CD14-positive monocyte (primary cell): ENCODE measurements around the gene R3HDM2. TPM values are rescaled to one million over a fixed set of nuclear protein-coding genes. Genes with fewer than 3 reads are reported as not detected.
A peak's percentile ranks its signal among the peaks of the same experiment; 100 is the strongest.

ENCODE experiments used
- DNase-seq, 3 donors: peaks; one replicate each; pipeline ENCODE4 v3.0.0-alpha.2; 2011 to 2022
- H2AFZ ChIP-seq: 2 replicates; pipeline ENCODE4 v1.6.0; 2012; ENCODE audit warnings: mild to moderate bottlenecking, low read depth, low read length, inconsistent platforms; ENCODE audit not compliant: insufficient read depth, poor library complexity, severe bottlenecking
- H3K27ac ChIP-seq, 2 donors: 1 replicate in 1 of 2; 2 replicates in 1 of 2; pipeline ENCODE4 v1.5.1; 2012 to 2013; ENCODE audit warnings: low read length in 2 of 2, control low read depth in 1 of 2, inconsistent platforms in 1 of 2, low read depth in 1 of 2, mild to moderate bottlenecking in 1 of 2
- H3K27me3 ChIP-seq, 2 donors: one replicate each; pipeline versions ENCODE4 v1.6.0 to v1.6.1; 2011 to 2013; ENCODE audit warnings: low read length in 2 of 2; ENCODE audit not compliant: control insufficient read depth in 2 of 2, insufficient read depth in 2 of 2
- H3K36me3 ChIP-seq, 2 donors: replicated peaks in 1 of 2; 1 replicate in 1 of 2; 2 replicates in 1 of 2; pipeline versions ENCODE4 v1.5.1 to v1.6.1; 2012 to 2013; ENCODE audit warnings: low read length in 2 of 2, control low read depth in 1 of 2, inconsistent platforms in 1 of 2, mild to moderate bottlenecking in 1 of 2; ENCODE audit not compliant: insufficient read depth in 2 of 2, control insufficient read depth in 1 of 2
- H3K4me1 ChIP-seq, 2 donors: 1 replicate in 1 of 2; 2 replicates in 1 of 2; pipeline versions ENCODE4 v1.5.1 to v1.6.1; 2012 to 2013; ENCODE audit warnings: low read length in 2 of 2, control low read depth in 1 of 2, inconsistent platforms in 1 of 2, mild to moderate bottlenecking in 1 of 2, moderate library complexity in 1 of 2; ENCODE audit not compliant: insufficient read depth in 2 of 2, control insufficient read depth in 1 of 2
- H3K4me2 ChIP-seq: replicated peaks from 2 replicates; pipeline ENCODE3; 2012; ENCODE audit warnings: low read length, moderate library complexity, mild to moderate bottlenecking; ENCODE audit not compliant: poor library complexity, severe bottlenecking; ENCODE audit errors: extremely low read depth
- H3K4me3 ChIP-seq, 3 experiments: fragments of 200-600 bp in 1 of 3; sonication (generic) in 1 of 3; replicated peaks in 1 of 3; 1 replicate in 2 of 3; 2 replicates in 1 of 3; pipeline ENCODE4 v1.5.1; 2011 to 2013; ENCODE audit warnings: low read length in 3 of 3, mild to moderate bottlenecking in 3 of 3, control low read depth in 2 of 3, low read depth in 2 of 3, inconsistent platforms in 1 of 3, moderate library complexity in 1 of 3
- H3K79me2 ChIP-seq: 2 replicates; pipeline ENCODE4 v1.6.0; 2012; ENCODE audit warnings: mild to moderate bottlenecking, control low read depth, inconsistent platforms, low read length, moderate library complexity; ENCODE audit not compliant: insufficient read depth
- H3K9ac ChIP-seq: 2 replicates; pipeline ENCODE4 v1.6.0; 2017; ENCODE audit warnings: low read length, mild to moderate bottlenecking; ENCODE audit not compliant: insufficient read depth, poor library complexity, severe bottlenecking
- H3K9me3 ChIP-seq, 2 donors: replicated peaks in 1 of 2; 1 replicate in 1 of 2; 2 replicates in 1 of 2; pipeline versions ENCODE4 v1.5.1 to v1.6.1; 2012 to 2013; ENCODE audit warnings: low read length in 2 of 2, control low read depth in 1 of 2; ENCODE audit not compliant: control insufficient read depth in 1 of 2, insufficient read depth in 1 of 2
- H4K20me1 ChIP-seq: 2 replicates; pipeline ENCODE4 v1.6.0; 2012; ENCODE audit warnings: mild to moderate bottlenecking, low read length, control low read depth, moderate library complexity; ENCODE audit not compliant: insufficient read depth
- H3K27ac Mint-ChIP-seq, 7 donors: one replicate each; pipeline ENCODE4 v1.8.0; 2020; ENCODE audit warnings: mild to moderate bottlenecking in 7 of 7, mixed read lengths in 7 of 7, moderate library complexity in 6 of 7, inconsistent platforms in 2 of 7
- H3K27me3 Mint-ChIP-seq, 3 donors: one replicate each; pipeline ENCODE4 v1.8.0; 2021 to 2022; ENCODE audit warnings: low read depth in 3 of 3, mild to moderate bottlenecking in 3 of 3, mixed read lengths in 3 of 3, moderate library complexity in 3 of 3, inconsistent platforms in 1 of 3
- H3K36me3 Mint-ChIP-seq, 2 donors: one replicate each; pipeline ENCODE4 v1.8.0; 2020; ENCODE audit warnings: mixed read lengths in 2 of 2, inconsistent platforms in 1 of 2, mild to moderate bottlenecking in 1 of 2
- H3K4me1 Mint-ChIP-seq: one replicate; pipeline ENCODE4 v1.8.0; 2020; ENCODE audit warnings: mild to moderate bottlenecking, mixed read lengths
- H3K4me3 Mint-ChIP-seq, 2 donors: one replicate each; pipeline ENCODE4 v1.8.0; 2020; ENCODE audit warnings: mild to moderate bottlenecking in 2 of 2, mixed read lengths in 2 of 2, moderate library complexity in 1 of 2
- H3K9me3 Mint-ChIP-seq, 7 donors: one replicate each; pipeline ENCODE4 v1.8.0; 2020 to 2022; ENCODE audit warnings: mixed read lengths in 7 of 7, mild to moderate bottlenecking in 6 of 7, moderate library complexity in 6 of 7, inconsistent platforms in 2 of 7
- WGBS: methylation state at CpG from one replicate; pipeline ENCODE4 v1.1.5; 2013; ENCODE audit warnings: missing lambda C conversion rate; ENCODE audit not compliant: insufficient coverage; 5-methylcytosine and 5-hydroxymethylcytosine counted together
- intact Hi-C, 2 donors: fragments of 100-400 bp; cut with micrococcal nuclease; formaldehyde crosslinking; loops; one replicate each; pipeline versions ENCODE4 v1.15.0 to v1.15.1; 2023
- polyA plus RNA-seq, 3 donors: library from polyadenylated mRNA; depleted of rRNA in 1 of 3; unstranded in 2 of 3; stranded (reverse) in 1 of 3; fragments of 300-500 nt in 2 of 3; fragments of >200 nt in 1 of 3; fragmentation: Illumina TruSeq in 2 of 3; gene quantifications; 1 replicate in 2 of 3; 2 replicates in 1 of 3; pipeline ENCODE4 v1.2.3, GENCODE V29; 2012 to 2021
- TF ChIP-seq, protein P1 (sequence below): fragments of 200-600 bp; IDR thresholded peaks from one replicate; pipeline ENCODE4 v1.8.0; 2022; ENCODE audit warnings: antibody characterized with exemption, mild to moderate bottlenecking

The R3HDM2 gene
- polyA plus RNA-seq, 3 donors, result 4.2 to 69.4 (median 7.3) TPM

DNA sequence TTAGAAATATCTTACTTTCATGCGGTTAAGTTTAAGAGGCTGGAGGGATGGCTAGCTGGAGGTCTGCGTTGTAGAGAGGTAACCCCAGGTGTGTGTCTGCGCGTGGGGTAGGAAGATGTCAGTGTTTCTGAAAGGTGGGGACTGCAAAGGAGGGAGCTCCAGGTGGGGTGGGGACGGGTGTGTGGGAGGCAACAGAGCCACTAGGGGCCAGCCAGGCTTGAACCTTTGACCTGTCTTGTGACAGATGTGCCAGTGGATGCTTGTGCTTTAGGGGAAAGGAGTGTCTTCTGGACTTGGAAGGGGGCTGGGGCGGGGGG, 29.6 kb upstream of the R3HDM2 start:
- Histone ChIP-seq H3K9ac (no peak overlapping the region), H4K20me1 (peaks cover 3% of the 10 kb centered on the region), H3K79me2 (no peaks in the 10 kb centered on the region), H3K4me3 (peak overlapping the region in 1 of 3 experiments; percentile 94), H3K27ac (no peak overlapping the region), H3K4me1 (peaks cover 39 to 51% of the 10 kb centered on the region in 2 donors), H3K27me3 (peaks cover 15 to 26% of the 10 kb centered on the region in 2 donors), H3K4me2 (peak overlapping the region; percentile 89), H3K36me3 (no peaks in the 10 kb centered on the region), H2AFZ (no peak overlapping the region), H3K9me3 (peaks cover 0 to 4% of the 10 kb centered on the region in 2 donors)
- peaks cover 60% of the 10 kb centered on the region for H3K4me1 Mint-ChIP-seq
- 3% methylated on average over 5 of the region's 6 CpGs for WGBS
- peaks cover 0 to 6% (median 1%) of the 10 kb centered on the region in 7 donors for H3K9me3 Mint-ChIP-seq
- no peak overlapping the region for H3K27ac Mint-ChIP-seq
- TF ChIP-seq, protein P1, sequence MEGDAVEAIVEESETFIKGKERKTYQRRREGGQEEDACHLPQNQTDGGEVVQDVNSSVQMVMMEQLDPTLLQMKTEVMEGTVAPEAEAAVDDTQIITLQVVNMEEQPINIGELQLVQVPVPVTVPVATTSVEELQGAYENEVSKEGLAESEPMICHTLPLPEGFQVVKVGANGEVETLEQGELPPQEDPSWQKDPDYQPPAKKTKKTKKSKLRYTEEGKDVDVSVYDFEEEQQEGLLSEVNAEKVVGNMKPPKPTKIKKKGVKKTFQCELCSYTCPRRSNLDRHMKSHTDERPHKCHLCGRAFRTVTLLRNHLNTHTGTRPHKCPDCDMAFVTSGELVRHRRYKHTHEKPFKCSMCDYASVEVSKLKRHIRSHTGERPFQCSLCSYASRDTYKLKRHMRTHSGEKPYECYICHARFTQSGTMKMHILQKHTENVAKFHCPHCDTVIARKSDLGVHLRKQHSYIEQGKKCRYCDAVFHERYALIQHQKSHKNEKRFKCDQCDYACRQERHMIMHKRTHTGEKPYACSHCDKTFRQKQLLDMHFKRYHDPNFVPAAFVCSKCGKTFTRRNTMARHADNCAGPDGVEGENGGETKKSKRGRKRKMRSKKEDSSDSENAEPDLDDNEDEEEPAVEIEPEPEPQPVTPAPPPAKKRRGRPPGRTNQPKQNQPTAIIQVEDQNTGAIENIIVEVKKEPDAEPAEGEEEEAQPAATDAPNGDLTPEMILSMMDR, result no peak
- intact Hi-C loops, result loop anchor here in 1 of 2 donors (5.0 kb wide), 1 partner anchor 528 kb away; the partner anchor contains the start of gene SDR9C7
- H3K36me3 Mint-ChIP-seq, result peaks cover 2 to 3% of the 10 kb centered on the region in 2 donors
- H3K27me3 Mint-ChIP-seq, result peaks cover 47 to 57% (median 51%) of the 10 kb centered on the region in 3 donors
- H3K4me3 Mint-ChIP-seq, result peak overlapping the region; percentile 76 to 97
- DNase-seq, result no peak

DNA sequence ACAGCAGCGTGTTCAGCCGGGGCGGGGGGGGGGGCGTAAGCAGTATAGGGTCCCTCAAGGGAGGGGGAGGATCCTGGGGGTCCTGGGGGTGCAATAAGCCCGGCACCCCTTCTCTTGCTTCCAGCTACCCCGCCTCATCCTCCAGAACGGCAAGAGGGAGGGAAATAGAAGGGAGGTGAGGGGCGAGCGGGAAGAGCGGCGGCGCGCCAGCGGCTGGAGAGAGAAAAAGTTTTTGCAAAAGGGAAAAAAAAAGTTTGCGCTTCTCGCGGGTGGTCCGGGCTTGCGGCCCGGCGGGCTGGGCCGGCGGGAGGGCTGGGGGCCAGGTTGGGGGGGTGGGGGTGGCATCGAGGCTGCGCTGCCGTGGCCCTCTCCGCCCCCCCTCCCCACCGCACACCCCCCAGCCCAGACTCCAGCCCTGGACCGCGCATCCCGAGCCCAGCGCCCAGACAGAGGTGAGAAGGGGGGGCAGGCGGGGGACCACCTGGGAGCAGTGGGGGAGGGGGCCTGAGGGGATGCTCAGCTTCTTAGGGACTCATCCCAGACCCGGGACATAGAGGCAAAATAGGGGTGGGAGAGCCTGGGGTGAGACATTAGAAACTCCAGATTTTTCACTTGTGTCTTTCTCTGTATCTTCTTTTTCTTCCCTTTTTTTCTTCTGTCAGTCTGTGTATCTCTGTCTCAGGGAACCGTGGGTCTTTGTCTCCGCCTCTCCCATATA, 29.1 kb upstream of the R3HDM2 start, which contains the start of gene GLI1:
Gene GLI1 (plus strand): TSS at position 36 of the 718 bp plus-strand sequence. CDS start 3,907 bp downstream, outside the sequence.
- Histone ChIP-seq H4K20me1 (no peaks in the 10 kb centered on the region), H3K9ac (peak within 1 kb of the TSS; percentile 74), H3K36me3 (no peaks in the 10 kb centered on the region), H2AFZ (peak within 1 kb of the TSS; percentile 86), H3K9me3 (peaks cover 0 to 4% of the 10 kb centered on the region in 2 donors), H3K79me2 (no peaks in the 10 kb centered on the region), H3K27me3 (peaks cover 15 to 25% of the 10 kb centered on the region in 2 donors), H3K4me3 (peak within 1 kb of the TSS; percentile 67 to 94 (median 84)), H3K4me2 (peak within 1 kb of the TSS; percentile 89), H3K27ac (peak within 1 kb of the TSS; percentile 88 to 94), H3K4me1 (peaks cover 38 to 53% of the 10 kb centered on the region in 2 donors)
- Mint-ChIP-seq H3K4me1 (peaks cover 57% of the 10 kb centered on the region), H3K27me3 (peaks cover 46 to 55% (median 55%) of the 10 kb centered on the region in 3 donors), H3K36me3 (peaks cover 2 to 3% of the 10 kb centered on the region in 2 donors), H3K4me3 (peak within 1 kb of the TSS; percentile 95 to 97), H3K27ac (peak within 1 kb of the TSS; percentile 96 to 99 (median 97)), H3K9me3 (peaks cover 0 to 6% (median 1%) of the 10 kb centered on the region in 7 donors)
- intact Hi-C loops, result loop anchor here (2.0 to 10.0 kb wide), 4 partner anchors 155 to 529 kb away; partner anchors contain the start of genes B4GALNT1 (in 1 of the 2) and SDR9C7 (in 1 of the 2)
- no CpG with 5 or more reads among the region's 36 CpGs for WGBS
- TF ChIP-seq, protein P1, result no peak
- no peak for DNase-seq
